ENCODE results near the gene BRD9.
"Not testable (repeated sequence)": the region's sequence is repeated elsewhere in the genome, so short reads cannot be mapped to it uniquely, and the experiment has no call there.

The BRD9 gene

GRCh38 chr5:921456-922435 lies 29.1 kb upstream of the BRD9 start:
- no peaks in the 10 kb centered on the region for H3K9me3 ChIP-seq (ENCODE audit: control insufficient read depth, low read length)
- H3K9ac ChIP-seq (ENCODE audit: low read length), result no peak overlapping the region
- no peaks in the 10 kb centered on the region for H3K36me3 ChIP-seq (ENCODE audit: control insufficient read depth, insufficient read depth, low read length, severe bottlenecking)
- no peak for DNase-seq (ENCODE audit: low read depth)
- H3K4me3 ChIP-seq (ENCODE audit: low read length), result no peak overlapping the region
- peaks cover 19% of the 10 kb centered on the region for H3K27me3 ChIP-seq (replicated peaks; ENCODE audit: control insufficient read depth, insufficient read depth, low read length)
- H3K4me1 ChIP-seq (ENCODE audit: control insufficient read depth, insufficient read depth, low read length), result no peaks in the 10 kb centered on the region

GRCh38 chr5:920321-920720 lies 27.7 kb upstream of the BRD9 start:
- no peaks in the 10 kb centered on the region for H3K4me1 ChIP-seq (ENCODE audit: control insufficient read depth, insufficient read depth, low read length)
- H3K9ac ChIP-seq (ENCODE audit: low read length), result no peak overlapping the region
- no peaks in the 10 kb centered on the region for H3K36me3 ChIP-seq (ENCODE audit: control insufficient read depth, insufficient read depth, low read length, severe bottlenecking)
- H3K9me3 ChIP-seq (ENCODE audit: control insufficient read depth, low read length), result no peaks in the 10 kb centered on the region
- no peak overlapping the region for H3K4me3 ChIP-seq (ENCODE audit: low read length)
- DNase-seq (ENCODE audit: low read depth), result no peak
- peaks cover 9% of the 10 kb centered on the region for H3K27me3 ChIP-seq (replicated peaks; ENCODE audit: control insufficient read depth, insufficient read depth, low read length)

- Histone ChIP-seq H3K4me1 (ENCODE audit: control insufficient read depth, insufficient read depth, low read length) (no peaks in the 10 kb centered on the region), H3K9me3 (ENCODE audit: control insufficient read depth, low read length) (no peaks in the 10 kb centered on the region), H3K36me3 (ENCODE audit: control insufficient read depth, insufficient read depth, low read length, severe bottlenecking) (no peaks in the 10 kb centered on the region), H3K4me3 (ENCODE audit: low read length) (no peak overlapping the region), H3K27me3 (replicated peaks; ENCODE audit: control insufficient read depth, insufficient read depth, low read length) (peaks cover under 1% of the 10 kb centered on the region), H3K9ac (ENCODE audit: low read length) (no peak overlapping the region)
- DNase-seq (ENCODE audit: low read depth), result no peak
These were observed 26.9 kb upstream of the BRD9 start for GRCh38 chr5:919356-920000.

- not testable (repeated sequence) for H3K9me3 ChIP-seq (ENCODE audit: control insufficient read depth, low read length); H3K36me3 ChIP-seq (ENCODE audit: control insufficient read depth, insufficient read depth, low read length, severe bottlenecking); H3K4me3 ChIP-seq (ENCODE audit: low read length); DNase-seq (ENCODE audit: low read depth); H3K9ac ChIP-seq (ENCODE audit: low read length); H3K27me3 ChIP-seq (replicated peaks; ENCODE audit: control insufficient read depth, insufficient read depth, low read length); H3K4me1 ChIP-seq (ENCODE audit: control insufficient read depth, insufficient read depth, low read length)
These were observed 26.1 kb upstream of the BRD9 start for GRCh38 chr5:918717-919116.

GRCh38 chr5:916441-917293 lies 24.1 kb upstream of the BRD9 start:
- Histone ChIP-seq H3K27me3 (replicated peaks; ENCODE audit: control insufficient read depth, insufficient read depth, low read length) (no peaks in the 10 kb centered on the region), H3K36me3 (ENCODE audit: control insufficient read depth, insufficient read depth, low read length, severe bottlenecking) (no peaks in the 10 kb centered on the region), H3K9ac (ENCODE audit: low read length) (no peak overlapping the region), H3K9me3 (ENCODE audit: control insufficient read depth, low read length) (no peaks in the 10 kb centered on the region), H3K4me3 (ENCODE audit: low read length) (no peak overlapping the region), H3K4me1 (ENCODE audit: control insufficient read depth, insufficient read depth, low read length) (no peaks in the 10 kb centered on the region)
- no peak for DNase-seq (ENCODE audit: low read depth)

- Histone ChIP-seq H3K9me3 (ENCODE audit: control insufficient read depth, low read length) (no peaks in the 10 kb centered on the region), H3K36me3 (ENCODE audit: control insufficient read depth, insufficient read depth, low read length, severe bottlenecking) (no peaks in the 10 kb centered on the region), H3K4me3 (ENCODE audit: low read length) (no peak overlapping the region), H3K9ac (ENCODE audit: low read length) (no peak overlapping the region), H3K4me1 (ENCODE audit: control insufficient read depth, insufficient read depth, low read length) (no peaks in the 10 kb centered on the region), H3K27me3 (replicated peaks; ENCODE audit: control insufficient read depth, insufficient read depth, low read length) (no peaks in the 10 kb centered on the region)
- DNase-seq (ENCODE audit: low read depth), result no peak
These were observed 23.3 kb upstream of the BRD9 start for GRCh38 chr5:915946-916345.

- not testable (repeated sequence) for H3K36me3 ChIP-seq (ENCODE audit: control insufficient read depth, insufficient read depth, low read length, severe bottlenecking)
These were observed 22.7 kb upstream of the BRD9 start for GRCh38 chr5:915346-915745.

GRCh38 chr5:914612-915011 lies 22.0 kb upstream of the BRD9 start:
- H3K4me3 ChIP-seq (ENCODE audit: low read length), result no peak overlapping the region
- no peak for DNase-seq (ENCODE audit: low read depth)
- no peak overlapping the region for H3K9ac ChIP-seq (ENCODE audit: low read length)
- no peaks in the 10 kb centered on the region for H3K9me3 ChIP-seq (ENCODE audit: control insufficient read depth, low read length)
- no peaks in the 10 kb centered on the region for H3K36me3 ChIP-seq (ENCODE audit: control insufficient read depth, insufficient read depth, low read length, severe bottlenecking)
- H3K27me3 ChIP-seq (replicated peaks; ENCODE audit: control insufficient read depth, insufficient read depth, low read length), result no peaks in the 10 kb centered on the region
- no peaks in the 10 kb centered on the region for H3K4me1 ChIP-seq (ENCODE audit: control insufficient read depth, insufficient read depth, low read length)

More at GRCh38 chr5:915346-915745, 22.7 kb upstream of the BRD9 start:
- H3K4me3 ChIP-seq (ENCODE audit: low read length); H3K4me1 ChIP-seq (ENCODE audit: control insufficient read depth, insufficient read depth, low read length); H3K27me3 ChIP-seq (replicated peaks; ENCODE audit: control insufficient read depth, insufficient read depth, low read length); H3K9me3 ChIP-seq (ENCODE audit: control insufficient read depth, low read length); H3K9ac ChIP-seq (ENCODE audit: low read length); DNase-seq (ENCODE audit: low read depth): not testable (repeated sequence)

- H3K27me3 ChIP-seq (replicated peaks; ENCODE audit: control insufficient read depth, insufficient read depth, low read length), result no peaks in the 10 kb centered on the region
- no peak overlapping the region for H3K4me3 ChIP-seq (ENCODE audit: low read length)
- H3K36me3 ChIP-seq (ENCODE audit: control insufficient read depth, insufficient read depth, low read length, severe bottlenecking), result no peaks in the 10 kb centered on the region
- DNase-seq (ENCODE audit: low read depth), result no peak
- H3K9ac ChIP-seq (ENCODE audit: low read length), result no peak overlapping the region
- H3K4me1 ChIP-seq (ENCODE audit: control insufficient read depth, insufficient read depth, low read length), result no peaks in the 10 kb centered on the region
- H3K9me3 ChIP-seq (ENCODE audit: control insufficient read depth, low read length), result no peaks in the 10 kb centered on the region
These were observed 21.6 kb upstream of the BRD9 start for GRCh38 chr5:914174-914573.

- Histone ChIP-seq H3K27me3 (replicated peaks; ENCODE audit: control insufficient read depth, insufficient read depth, low read length) (no peaks in the 10 kb centered on the region), H3K9ac (ENCODE audit: low read length) (no peak overlapping the region), H3K4me1 (ENCODE audit: control insufficient read depth, insufficient read depth, low read length) (no peaks in the 10 kb centered on the region), H3K9me3 (ENCODE audit: control insufficient read depth, low read length) (no peaks in the 10 kb centered on the region), H3K4me3 (ENCODE audit: low read length) (no peak overlapping the region), H3K36me3 (ENCODE audit: control insufficient read depth, insufficient read depth, low read length, severe bottlenecking) (peaks cover 3% of the 10 kb centered on the region)
- DNase-seq (ENCODE audit: low read depth), result no peak
These were observed 19.9 kb upstream of the BRD9 start for GRCh38 chr5:912280-913091.

Data from adipocyte (in vitro differentiated cells).